ENCODE measurements around the gene TBX1. TPM values are rescaled to one million over a fixed set of nuclear protein-coding genes. Genes with fewer than 3 reads are reported as not detected.

Gene TBX1
- total and polyA plus RNA-seq, 2 experiments from 2014 or later, result 0.12 to 0.71 TPM

DNA sequence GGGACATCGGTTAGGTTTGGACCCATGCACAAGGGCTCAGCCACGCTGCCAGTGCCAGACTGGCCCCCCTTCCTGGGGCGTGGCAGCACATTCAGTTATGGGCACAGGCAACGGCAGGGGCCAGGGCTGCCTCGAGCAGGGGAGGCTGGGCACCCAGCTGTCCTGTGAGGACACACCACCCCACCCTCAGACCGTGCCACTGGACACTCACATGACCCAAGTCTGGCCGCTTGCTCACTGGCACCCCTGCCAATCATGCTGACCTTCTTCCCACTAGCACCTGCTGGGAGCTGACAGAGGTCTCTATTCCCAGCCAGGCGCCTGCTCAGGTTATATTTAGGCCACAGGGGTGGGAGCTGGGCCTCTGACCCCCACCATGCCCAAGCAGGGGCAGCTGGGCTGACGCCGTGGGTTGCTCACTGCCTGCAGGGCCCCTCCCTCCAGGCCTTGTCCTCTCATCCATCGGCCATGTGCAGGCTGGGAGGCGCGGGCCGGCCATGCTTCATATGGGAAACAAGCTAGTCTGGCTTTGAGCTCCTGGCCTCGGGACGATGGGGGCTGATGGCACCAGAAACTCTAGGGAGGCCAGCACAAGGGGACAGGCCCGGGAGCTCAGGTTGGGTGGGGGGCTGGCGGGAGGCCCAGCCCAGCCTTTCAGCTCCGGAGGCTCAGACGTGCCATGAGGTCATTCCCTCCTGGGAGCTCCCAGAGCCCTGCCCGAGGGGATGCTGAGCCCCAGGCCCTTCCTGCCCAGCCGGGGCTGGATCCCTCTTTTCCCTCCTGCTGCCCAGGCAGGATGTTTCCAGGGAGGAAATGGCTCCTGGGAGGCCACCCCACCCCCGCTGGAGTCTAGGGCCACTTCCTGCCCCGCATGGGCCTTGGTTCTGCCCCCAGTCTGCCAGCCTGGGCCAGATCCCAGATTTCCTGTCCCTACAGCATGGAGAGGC is 15.2 kb upstream of the TBX1 start:
- H3K4me3 ChIP-seq, result no peak overlapping the region
- TF ChIP-seq, protein P1, sequence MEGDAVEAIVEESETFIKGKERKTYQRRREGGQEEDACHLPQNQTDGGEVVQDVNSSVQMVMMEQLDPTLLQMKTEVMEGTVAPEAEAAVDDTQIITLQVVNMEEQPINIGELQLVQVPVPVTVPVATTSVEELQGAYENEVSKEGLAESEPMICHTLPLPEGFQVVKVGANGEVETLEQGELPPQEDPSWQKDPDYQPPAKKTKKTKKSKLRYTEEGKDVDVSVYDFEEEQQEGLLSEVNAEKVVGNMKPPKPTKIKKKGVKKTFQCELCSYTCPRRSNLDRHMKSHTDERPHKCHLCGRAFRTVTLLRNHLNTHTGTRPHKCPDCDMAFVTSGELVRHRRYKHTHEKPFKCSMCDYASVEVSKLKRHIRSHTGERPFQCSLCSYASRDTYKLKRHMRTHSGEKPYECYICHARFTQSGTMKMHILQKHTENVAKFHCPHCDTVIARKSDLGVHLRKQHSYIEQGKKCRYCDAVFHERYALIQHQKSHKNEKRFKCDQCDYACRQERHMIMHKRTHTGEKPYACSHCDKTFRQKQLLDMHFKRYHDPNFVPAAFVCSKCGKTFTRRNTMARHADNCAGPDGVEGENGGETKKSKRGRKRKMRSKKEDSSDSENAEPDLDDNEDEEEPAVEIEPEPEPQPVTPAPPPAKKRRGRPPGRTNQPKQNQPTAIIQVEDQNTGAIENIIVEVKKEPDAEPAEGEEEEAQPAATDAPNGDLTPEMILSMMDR (IDR thresholded peaks at IDR 0.05; ENCODE audit: low read depth, low read length), result no peak
- no peaks in the 10 kb centered on the region for H3K27me3 ChIP-seq
- peaks cover 9% of the 10 kb centered on the region for H3K4me1 ChIP-seq (ENCODE audit: low read depth)
- no peaks in the 10 kb centered on the region for H3K36me3 ChIP-seq
- H3K27ac ChIP-seq, result no peak overlapping the region
- DNase-seq (ENCODE audit: low read depth in 1 of 2, low spot score in 1 of 2), result no peak
- no peaks in the 10 kb centered on the region for H3K9me3 ChIP-seq (ENCODE audit: low read depth)

DNA sequence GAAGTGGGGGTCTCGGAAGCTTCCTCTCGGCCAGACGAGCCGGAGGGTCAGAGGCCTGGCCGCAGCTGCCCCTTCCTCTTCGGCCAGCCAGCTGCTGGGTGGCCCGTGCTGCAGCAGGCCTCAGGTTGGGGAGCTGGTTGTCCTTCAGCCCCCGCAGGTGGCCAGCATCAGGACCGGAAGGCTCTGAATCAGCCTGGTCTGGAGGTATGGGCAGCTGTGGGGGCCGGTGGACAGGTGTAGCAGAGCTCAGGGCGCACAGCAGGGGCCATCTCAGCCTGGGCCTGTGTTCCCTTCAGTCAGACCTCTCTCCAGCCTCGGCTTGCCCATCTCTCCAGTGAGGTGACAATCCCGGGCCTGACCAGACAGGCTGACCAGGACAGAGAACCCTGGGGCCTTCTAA is 13.9 kb upstream of the TBX1 start:
- peaks cover 9% of the 10 kb centered on the region for H3K27me3 ChIP-seq
- H3K4me3 ChIP-seq, result no peak overlapping the region
- no peaks in the 10 kb centered on the region for H3K36me3 ChIP-seq
- no peak for DNase-seq (ENCODE audit: low read depth in 1 of 2, low spot score in 1 of 2)
- no peaks in the 10 kb centered on the region for H3K9me3 ChIP-seq (ENCODE audit: low read depth)
- TF ChIP-seq, protein P1 (IDR thresholded peaks at IDR 0.05; ENCODE audit: low read depth, low read length), result no peak
- no peak overlapping the region for H3K27ac ChIP-seq
- peaks cover 9% of the 10 kb centered on the region for H3K4me1 ChIP-seq (ENCODE audit: low read depth)

DNA sequence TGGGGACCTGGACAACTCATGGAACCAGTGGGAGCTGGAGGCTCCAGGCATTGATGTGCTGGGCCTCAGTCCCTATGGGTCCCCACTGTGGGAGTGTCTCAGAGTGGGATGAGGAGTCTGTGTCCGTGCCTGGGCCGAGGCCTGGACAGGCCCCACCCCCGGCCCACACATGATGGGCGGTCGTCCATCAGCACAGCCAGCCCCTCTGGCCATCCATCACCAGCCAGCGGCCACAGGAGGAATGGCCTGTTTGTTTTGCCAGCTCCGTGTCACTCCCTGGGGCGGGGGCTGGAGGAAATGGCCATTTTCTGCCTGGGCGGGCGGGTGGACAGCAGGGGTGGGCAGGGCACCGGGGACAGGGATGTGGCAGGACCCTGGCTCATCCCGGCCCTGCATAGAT is 13.0 kb upstream of the TBX1 start:
- TF ChIP-seq, protein P1 (IDR thresholded peaks at IDR 0.05; ENCODE audit: low read depth, low read length), result no peak
- Histone ChIP-seq H3K4me1 (ENCODE audit: low read depth) (peaks cover 9% of the 10 kb centered on the region), H3K27me3 (peaks cover 18% of the 10 kb centered on the region), H3K4me3 (no peak overlapping the region), H3K36me3 (no peaks in the 10 kb centered on the region), H3K9me3 (ENCODE audit: low read depth) (no peaks in the 10 kb centered on the region), H3K27ac (no peak overlapping the region)
- DNase-seq (ENCODE audit: low read depth in 1 of 2, low spot score in 1 of 2), result no peak

DNA sequence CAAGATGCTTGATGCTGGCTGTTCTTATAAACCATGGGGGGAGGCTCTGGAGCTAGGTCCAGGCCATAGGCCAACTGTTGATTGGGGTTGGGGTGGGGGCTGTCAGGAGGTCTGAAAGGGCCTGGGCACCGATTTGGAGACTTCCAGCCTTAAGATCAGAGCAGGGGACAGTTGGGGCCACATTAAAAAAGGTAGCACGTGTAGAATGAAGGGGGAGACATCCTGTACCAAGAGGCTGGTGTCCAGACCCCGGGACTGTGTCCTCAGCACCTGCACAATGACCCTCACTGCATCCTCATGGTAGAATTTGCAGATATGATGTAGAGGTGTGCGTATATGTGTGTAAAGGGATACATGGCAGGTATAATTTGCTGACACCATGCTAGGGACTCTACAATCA is 12.4 kb upstream of the TBX1 start:
- TF ChIP-seq, protein P1 (IDR thresholded peaks at IDR 0.05; ENCODE audit: low read depth, low read length), result no peak
- Histone ChIP-seq H3K4me1 (ENCODE audit: low read depth) (peaks cover 9% of the 10 kb centered on the region), H3K9me3 (ENCODE audit: low read depth) (no peaks in the 10 kb centered on the region), H3K27ac (no peak overlapping the region), H3K4me3 (no peak overlapping the region), H3K27me3 (peaks cover 23% of the 10 kb centered on the region), H3K36me3 (no peaks in the 10 kb centered on the region)
- no peak for DNase-seq (ENCODE audit: low read depth in 1 of 2, low spot score in 1 of 2)

DNA sequence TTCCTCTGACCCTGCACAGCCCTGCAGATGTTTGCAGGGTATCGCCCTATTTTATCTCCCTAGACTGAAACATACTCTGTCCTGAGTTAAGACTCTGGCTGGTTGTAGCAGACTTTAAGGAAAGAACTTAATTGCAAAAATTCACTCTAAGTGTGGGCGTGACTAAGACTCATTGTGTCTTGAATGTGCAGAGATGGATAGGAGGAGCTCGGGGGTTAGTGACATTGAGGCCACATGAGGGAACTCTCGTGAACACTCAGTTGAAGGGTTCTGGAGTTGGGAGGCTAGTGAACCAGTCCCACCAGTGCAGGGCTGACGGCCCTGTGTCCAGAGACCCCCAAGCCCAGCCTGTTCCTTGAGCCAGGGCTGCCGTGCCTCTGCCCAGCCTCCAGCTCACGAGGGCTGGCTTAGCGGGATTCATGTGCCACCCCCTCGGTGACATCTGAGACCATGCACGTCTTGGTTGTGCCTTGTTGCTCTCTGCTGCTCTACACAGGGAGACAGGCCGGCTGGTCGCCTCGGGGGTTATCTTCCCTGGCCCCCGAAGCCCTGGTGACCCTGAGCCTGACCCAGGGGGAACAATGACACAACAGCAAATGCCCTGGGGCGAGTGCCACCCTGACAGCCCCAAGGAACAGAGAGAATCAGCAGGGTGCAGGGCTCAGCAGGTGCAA is 11.4 kb upstream of the TBX1 start:
- H3K9me3 ChIP-seq (ENCODE audit: low read depth), result no peaks in the 10 kb centered on the region
- no peak overlapping the region for H3K27ac ChIP-seq
- DNase-seq (ENCODE audit: low read depth in 1 of 2, low spot score in 1 of 2), result no peak
- no peaks in the 10 kb centered on the region for H3K36me3 ChIP-seq
- TF ChIP-seq, protein P1 (IDR thresholded peaks at IDR 0.05; ENCODE audit: low read depth, low read length), result no peak
- peaks cover 9% of the 10 kb centered on the region for H3K4me1 ChIP-seq (ENCODE audit: low read depth)
- H3K27me3 ChIP-seq, result peaks cover 33% of the 10 kb centered on the region
- H3K4me3 ChIP-seq, result no peak overlapping the region

Data from cardiac muscle cell (in vitro differentiated cells and primary cell).